HepG2 (cell line): Measurements from ENCODE around the gene PPARA. TPM values are rescaled to one million over a fixed set of nuclear protein-coding genes. Genes with fewer than 3 reads are reported as not detected.

Source experiments
- ATAC-seq: fragments of 200-7000 bp; cut with Tn5 transposase; 3 replicates; pipeline ENCODE4 v1.9.1; 2020; ENCODE audit warnings: mild to moderate bottlenecking, moderate library complexity
- BruUV-seq: library from RNA; stranded (reverse); fragments of 400-500 nt; replicated peaks from 2 replicates; lab custom pipeline; 2021; lab: Mats Ljungman, UMichigan
- CTCF ChIA-PET: fragments of 300-600 bp; formaldehyde crosslinking; extraction: SDS; loops from one replicate; lab custom pipeline; 2021; ENCODE audit warnings: low total read pairs, inconsistent platforms, low intra/inter-chr PET ratio; lab: Yijun Ruan, JAX
- POLR2A ChIA-PET: fragments of 350-600 bp; sonication (Branson Sonifier 250); formaldehyde crosslinking; loops from one replicate; lab custom pipeline; 2020; ENCODE audit warnings: antibody characterized with exemption, inconsistent platforms; lab: Yijun Ruan, JAX
- DNase-seq: peaks from one replicate; pipeline ENCODE4 v3.0.0-alpha.2; 2015; ENCODE audit warnings: low spot score
- FAIRE-seq: peaks from 3 replicates; lab custom pipeline; 2011; peaks lifted over from hg19 to GRCh38; lab: Jason Lieb, UNC
- H2AFZ ChIP-seq: one replicate; pipeline ENCODE4 v1.6.1; 2011; ENCODE audit warnings: low read length, inconsistent platforms
- H3K27ac ChIP-seq: fragments of 300-600 bp; 3 replicates; pipeline ENCODE4 v1.8.0; 2011; ENCODE audit warnings: mixed run types, mild to moderate bottlenecking, mixed read lengths, low read length, inconsistent platforms; ENCODE audit not compliant: insufficient read depth; ENCODE audit errors: extremely low read length
- H3K27me3 ChIP-seq, 2 experiments: fragments of 200-600 bp in 1 of 2; 2 replicates in 1 of 2; 3 replicates in 1 of 2; pipeline versions ENCODE4 v1.6.0 to v1.8.0; 2011; ENCODE audit warnings: low read length in 2 of 2, mild to moderate bottlenecking in 2 of 2, moderate library complexity in 2 of 2, inconsistent platforms in 1 of 2; ENCODE audit not compliant: insufficient read depth in 2 of 2, control insufficient read depth in 1 of 2
- H3K36me3 ChIP-seq, 2 experiments: fragments of 200-600 bp in 1 of 2; replicated peaks in 1 of 2; 2 replicates in 1 of 2; 3 replicates in 1 of 2; pipeline versions ENCODE4 v1.5.1 to v1.8.0; 2011; ENCODE audit warnings: low read length in 2 of 2, inconsistent platforms in 1 of 2; ENCODE audit not compliant: insufficient read depth in 2 of 2, control insufficient read depth in 1 of 2
- H3K4me1 ChIP-seq: 2 replicates; pipeline ENCODE4 v1.5.1; 2012; ENCODE audit warnings: low read length, inconsistent platforms; ENCODE audit not compliant: insufficient read depth
- H3K4me2 ChIP-seq: 2 replicates; pipeline ENCODE4 v1.6.0; 2011; ENCODE audit warnings: low read depth, low read length, inconsistent platforms
- H3K4me3 ChIP-seq, 3 experiments: fragments of 200-600 bp in 1 of 3; sonication (generic), shearing (Covaris generic) in 1 of 3; replicated peaks in 1 of 3; 2 replicates each; pipeline ENCODE4 v1.5.1; 2011 to 2016; ENCODE audit warnings: low read length in 3 of 3, inconsistent platforms in 2 of 3, low read depth in 2 of 3, mild to moderate bottlenecking in 2 of 3, control low read depth in 1 of 3, mixed read lengths in 1 of 3; ENCODE audit not compliant: insufficient read depth in 1 of 3
- H3K79me2 ChIP-seq: one replicate; pipeline ENCODE4 v1.6.1; 2011; ENCODE audit warnings: low read length, inconsistent platforms; ENCODE audit not compliant: insufficient read depth
- H3K9ac ChIP-seq: 2 replicates; pipeline ENCODE4 v1.6.0; 2011; ENCODE audit warnings: mild to moderate bottlenecking, low read depth, low read length, inconsistent platforms; ENCODE audit not compliant: insufficient read depth
- H3K9me3 ChIP-seq: 2 replicates; pipeline ENCODE4 v1.5.1; 2012; ENCODE audit warnings: mild to moderate bottlenecking, low read length
- H4K20me1 ChIP-seq: 2 replicates; pipeline ENCODE4 v1.6.0; 2011; ENCODE audit warnings: inconsistent platforms, mild to moderate bottlenecking, low read length, moderate library complexity; ENCODE audit not compliant: insufficient read depth
- ARNTL ChIP-seq: sonication (generic); formaldehyde crosslinking; IDR thresholded peaks from 2 replicates; pipeline ENCODE4 v1.4.0; 2020; ENCODE audit warnings: mild to moderate bottlenecking, missing genetic modification reagents
- ATRX ChIP-seq: sonication (generic); formaldehyde crosslinking; IDR thresholded peaks from 2 replicates; pipeline ENCODE4 v1.4.0; 2020; ENCODE audit warnings: missing genetic modification reagents, borderline replicate concordance
- FOXJ3 ChIP-seq: sonication (generic); formaldehyde crosslinking; IDR thresholded peaks from 2 replicates; pipeline ENCODE4 v1.4.0; 2020; ENCODE audit warnings: missing genetic modification reagents, mild to moderate bottlenecking, borderline replicate concordance
- JUNB ChIP-seq: sonication (generic); formaldehyde crosslinking; IDR thresholded peaks from 2 replicates; pipeline ENCODE4 v1.8.0; 2022; ENCODE audit warnings: missing genetic modification reagents, mild to moderate bottlenecking, borderline replicate concordance
- JUND ChIP-seq: sonication (generic); formaldehyde crosslinking; IDR thresholded peaks from 2 replicates; pipeline ENCODE4 v1.8.0; 2022; ENCODE audit warnings: mild to moderate bottlenecking, missing genetic modification reagents
- MBD4 ChIP-seq: IDR thresholded peaks from 2 replicates; pipeline ENCODE4 v1.6.1; 2012; ENCODE audit warnings: low read length, inconsistent platforms, borderline replicate concordance
- MXD4 ChIP-seq: IDR thresholded peaks from 2 replicates; pipeline ENCODE4 v1.6.1; 2016; ENCODE audit warnings: mild to moderate bottlenecking, missing biosample characterization, missing genetic modification reagents
- NFKBIZ ChIP-seq: IDR thresholded peaks from 2 replicates; pipeline ENCODE4 v1.6.1; 2018; ENCODE audit warnings: missing genetic modification reagents, missing compliant biosample characterization
- PTBP1 ChIP-seq: fragments of 200-400 bp; formaldehyde crosslinking; IDR thresholded peaks from 2 replicates; pipeline ENCODE4 v1.6.1; 2018; ENCODE audit warnings: low read length, low read depth; ENCODE audit not compliant: poor library complexity, severe bottlenecking
- SMARCE1 ChIP-seq: fragments of 450-650 bp; IDR thresholded peaks from 2 replicates; pipeline ENCODE4 v1.6.1; 2017; ENCODE audit warnings: borderline replicate concordance
- THAP7 ChIP-seq: sonication (generic); formaldehyde crosslinking; IDR thresholded peaks from 2 replicates; pipeline ENCODE4 v1.8.1; 2023; ENCODE audit warnings: mild to moderate bottlenecking, missing genetic modification reagents
- TIGD3 ChIP-seq: sonication (generic); formaldehyde crosslinking; IDR thresholded peaks from 2 replicates; pipeline ENCODE4 v1.5.1; 2020; ENCODE audit warnings: mild to moderate bottlenecking, missing genetic modification reagents, borderline replicate concordance
- ZMAT3 ChIP-seq: sonication (generic); formaldehyde crosslinking; conservative IDR thresholded peaks from 2 replicates; pipeline ENCODE4 v1.7.0; 2021; ENCODE audit warnings: missing genetic modification reagents
- ZNF143 ChIP-seq: sonication (generic); formaldehyde crosslinking; IDR thresholded peaks from 2 replicates; pipeline ENCODE4 v1.4.0; 2020; ENCODE audit warnings: missing genetic modification reagents
- ZNF292 ChIP-seq: sonication (generic); formaldehyde crosslinking; IDR thresholded peaks from 2 replicates; pipeline ENCODE4 v1.8.1; 2022; ENCODE audit warnings: mild to moderate bottlenecking, low read depth, missing genetic modification reagents, borderline replicate concordance
- ZNF30 ChIP-seq: sonication (generic); formaldehyde crosslinking; IDR thresholded peaks from 2 replicates; pipeline ENCODE4 v1.5.0; 2020; ENCODE audit warnings: mild to moderate bottlenecking, missing genetic modification reagents
- ZNF33A ChIP-seq: sonication (generic); formaldehyde crosslinking; IDR thresholded peaks from 2 replicates; pipeline ENCODE4 v1.5.1; 2020; ENCODE audit warnings: missing genetic modification reagents, mild to moderate bottlenecking, moderate library complexity, borderline replicate concordance
- ZNF704 ChIP-seq: sonication (generic); formaldehyde crosslinking; IDR thresholded peaks from 2 replicates; pipeline ENCODE4 v1.8.1; 2023; ENCODE audit warnings: mild to moderate bottlenecking, inconsistent platforms, moderate library complexity, missing genetic modification reagents, borderline replicate concordance
- ZNF788 ChIP-seq: sonication (generic); formaldehyde crosslinking; IDR thresholded peaks from 2 replicates; pipeline ENCODE4 v1.5.0; 2020; ENCODE audit warnings: mild to moderate bottlenecking, missing genetic modification reagents, borderline replicate concordance
- WGBS: methylation state at CpG from one replicate; pipeline ENCODE4 v1.1.6; 2017; ENCODE audit warnings: low lambda C conversion rate; 5-methylcytosine and 5-hydroxymethylcytosine counted together
- in situ Hi-C: cut with HindIII; loops from 2 replicates; pipeline ENCODE4 v1.10.0; 2017; ENCODE audit warnings: low pct_unique_long_range_greater_than_20kb; ENCODE audit not compliant: extremely low pct_ligation_motif_present
- intact Hi-C: fragments of 100-400 bp; cut with micrococcal nuclease; formaldehyde crosslinking; loops from one replicate; pipeline ENCODE4 v1.10.0; 2022; ENCODE audit not compliant: unreplicated experiment
- polyA plus RNA-seq, 8 experiments: library from polyadenylated mRNA; depleted of rRNA in 3 of 8; stranded (reverse) in 7 of 8; unstranded in 1 of 8; fragments of >200 nt; fragmentation: Illumina TruSeq in 4 of 8; extraction: Trizol in 4 of 8; gene quantifications; 2 replicates each; pipeline versions ENCODE4 v1.2.1 to v1.2.3, GENCODE V29; 2011 to 2016; ENCODE audit warnings: low read depth in 4 of 8, missing spikeins in 1 of 8, mixed read lengths in 1 of 8; ENCODE audit not compliant: insufficient read depth in 1 of 8
- total RNA-seq, 5 experiments: library from RNA; depleted of rRNA; stranded (reverse); fragments of >200 nt; fragmentation: Illumina TruSeq; extraction: Trizol; gene quantifications; 2 replicates each; pipeline ENCODE4 v1.2.3, GENCODE V29; 2016; ENCODE audit warnings: low read depth in 1 of 5

Gene PPARA
- total and polyA plus RNA-seq, 2 of the 13 experiments (the other 11 are each of a cell fraction or from before 2014, with no cell fraction given): 18.2 to 24.7 TPM

GRCh38 chr22:46103664-46104063, 46.7 kb upstream of the PPARA start:
- Histone ChIP-seq H3K4me2 (no peak overlapping the region), H2AFZ (no peak overlapping the region), H3K4me3 (no peak overlapping the region), H3K79me2 (no peaks in the 10 kb centered on the region), H3K36me3 (no peaks in the 10 kb centered on the region), H3K27me3 (peaks cover 10 to 32% of the 10 kb centered on the region in 2 experiments; a peak in 4 of 5 replicates), H3K4me1 (peaks cover 41% of the 10 kb centered on the region), H3K9ac (no peak overlapping the region), H3K9me3 (no peaks in the 10 kb centered on the region), H4K20me1 (no peaks in the 10 kb centered on the region), H3K27ac (no peak overlapping the region)
- in situ Hi-C loops: loop anchor here (25.0 kb wide), 1 partner anchor 466 kb away; no protein-coding TSS in a partner anchor
- ATAC-seq: no peak
- intact Hi-C loops: no loop called here
- no peak for TF ChIP-seq TIGD3 (CRISPR knock-in tag)
- no peak for TF ChIP-seq ZNF704 (CRISPR knock-in tag)
- no peak for TF ChIP-seq ZNF143 (CRISPR knock-in tag)
- TF ChIP-seq ZNF788 (CRISPR knock-in tag): no peak
- TF ChIP-seq MBD4: no peak
- TF ChIP-seq ZNF30 (CRISPR knock-in tag): no peak
- no peak for TF ChIP-seq PTBP1
- TF ChIP-seq ZNF33A (CRISPR knock-in tag): no peak
- no peak for TF ChIP-seq ATRX (CRISPR knock-in tag)
- TF ChIP-seq FOXJ3 (CRISPR knock-in tag): no peak
- no peak for TF ChIP-seq THAP7 (CRISPR knock-in tag)
- no peak for TF ChIP-seq ZNF292
- no peak for TF ChIP-seq SMARCE1
- TF ChIP-seq MXD4 (CRISPR knock-in tag): no peak
- no peak for TF ChIP-seq ARNTL (CRISPR knock-in tag)
- no peak for TF ChIP-seq ZMAT3 (CRISPR knock-in tag)
- TF ChIP-seq NFKBIZ: no peak
- TF ChIP-seq JUND: no peak
- TF ChIP-seq JUNB (CRISPR knock-in tag): no peak
- POLR2A ChIA-PET: no interaction called here
- DNase-seq: no peak
- no peak for FAIRE-seq
- no TSS peak for BruUV-seq
- CTCF ChIA-PET: no interaction called here
- WGBS: 67% methylated on average over 3 of the region's 19 CpGs
